Osteocyte (in vitro differentiated cells): ENCODE measurements around the gene PTBP1. TPM values are rescaled to one million over a fixed set of nuclear protein-coding genes. Genes with fewer than 3 reads are reported as not detected.
"Not testable (repeated sequence)": the region's sequence is repeated elsewhere in the genome, so short reads cannot be mapped to it uniquely, and the experiment has no call there.

Experiments
- DNase-seq: peaks from one replicate; pipeline ENCODE4 v3.0.0; 2021; ENCODE audit warnings: mixed read lengths; ENCODE audit not compliant: unreplicated experiment; ENCODE audit errors: extremely low spot score
- H3K27ac Mint-ChIP-seq: one replicate; pipeline ENCODE4 v1.8.0; 2021; ENCODE audit warnings: mild to moderate bottlenecking, mixed read lengths; ENCODE audit not compliant: unreplicated experiment
- H3K27me3 Mint-ChIP-seq: one replicate; pipeline ENCODE4 v1.8.0; 2021; ENCODE audit warnings: mixed read lengths; ENCODE audit not compliant: unreplicated experiment
- H3K36me3 Mint-ChIP-seq: one replicate; pipeline ENCODE4 v1.8.0; 2021; ENCODE audit warnings: mixed read lengths; ENCODE audit not compliant: unreplicated experiment
- H3K4me1 Mint-ChIP-seq: one replicate; pipeline ENCODE4 v1.8.0; 2021; ENCODE audit warnings: mixed read lengths; ENCODE audit not compliant: unreplicated experiment
- H3K4me3 Mint-ChIP-seq: one replicate; pipeline ENCODE4 v1.8.0; 2021; ENCODE audit warnings: mild to moderate bottlenecking, moderate library complexity, mixed read lengths; ENCODE audit not compliant: unreplicated experiment
- H3K9me3 Mint-ChIP-seq: one replicate; pipeline ENCODE4 v1.8.0; 2021; ENCODE audit warnings: mixed read lengths; ENCODE audit not compliant: unreplicated experiment
- CTCF ChIP-seq: fragments of 200-600 bp; sonication (generic); IDR thresholded peaks from 2 replicates; pipeline ENCODE4 v1.5.0; 2021; ENCODE audit warnings: antibody characterized with exemption, mild to moderate bottlenecking, moderate library complexity
- total RNA-seq: library from RNA; stranded (reverse); gene quantifications from 2 replicates; pipeline ENCODE4 v1.2.1, GENCODE V29; 2021

Gene PTBP1
- total RNA-seq, 1 donor from 2014 or later = 370 TPM

GRCh38 chr19:848386-848921, 51.2 kb downstream of the PTBP1 start:
- Mint-ChIP-seq H3K27ac (no peak overlapping the region), H3K4me3 (no peak overlapping the region)

GRCh38 chr19:849195-849594, 51.9 kb downstream of the PTBP1 start:
- H3K4me3 Mint-ChIP-seq, H3K9me3 Mint-ChIP-seq, H3K27me3 Mint-ChIP-seq, H3K36me3 Mint-ChIP-seq, DNase-seq, H3K27ac Mint-ChIP-seq: not testable (repeated sequence)
- H3K4me1 Mint-ChIP-seq = peaks cover 29% of the 10 kb centered on the region

More at GRCh38 chr19:848386-848921, 51.2 kb downstream of the PTBP1 start:
- Mint-ChIP-seq H3K27me3 (no peaks in the 10 kb centered on the region), H3K4me1 (peaks cover 29% of the 10 kb centered on the region), H3K36me3 (no peaks in the 10 kb centered on the region), H3K9me3 (no peaks in the 10 kb centered on the region)
- DNase-seq = no peak
- TF ChIP-seq CTCF = no peak

GRCh38 chr19:850221-850978, 53.1 kb downstream of the PTBP1 start:
- peaks cover 26% of the 10 kb centered on the region for H3K4me1 Mint-ChIP-seq
- no peaks in the 10 kb centered on the region for H3K27me3 Mint-ChIP-seq
- peak; percentile 97 for DNase-seq
- peak overlapping the region; percentile 90 for H3K27ac Mint-ChIP-seq
- no peaks in the 10 kb centered on the region for H3K36me3 Mint-ChIP-seq
- H3K9me3 Mint-ChIP-seq = no peaks in the 10 kb centered on the region
- no peak for TF ChIP-seq CTCF
- H3K4me3 Mint-ChIP-seq = no peak overlapping the region

- peaks cover 22% of the 10 kb centered on the region for H3K4me1 Mint-ChIP-seq
- no peak for TF ChIP-seq CTCF
- no peak for DNase-seq
- peak overlapping the region; percentile 90 for H3K27ac Mint-ChIP-seq
- H3K4me3 Mint-ChIP-seq = no peak overlapping the region
- no peaks in the 10 kb centered on the region for H3K27me3 Mint-ChIP-seq
- no peaks in the 10 kb centered on the region for H3K36me3 Mint-ChIP-seq
- H3K9me3 Mint-ChIP-seq = no peaks in the 10 kb centered on the region
Measured at GRCh38 chr19:850979-851335, 53.7 kb downstream of the PTBP1 start.

- no peak for DNase-seq
- H3K9me3 Mint-ChIP-seq = no peaks in the 10 kb centered on the region
- no peaks in the 10 kb centered on the region for H3K36me3 Mint-ChIP-seq
- peak within 1 kb of the TSS; percentile 57 for H3K27ac Mint-ChIP-seq
- H3K4me3 Mint-ChIP-seq = no peak within 1 kb of the TSS
- no peak for TF ChIP-seq CTCF
- H3K4me1 Mint-ChIP-seq = peaks cover 19% of the 10 kb centered on the region
- H3K27me3 Mint-ChIP-seq = no peaks in the 10 kb centered on the region
Measured at GRCh38 chr19:852136-853013, 55.1 kb downstream of the PTBP1 start, which contains the start of gene ELANE. ELANE (plus strand) TSS chr19:852303; CDS start chr19:852329, 26 bp downstream.
